ENCODE measurements around the gene INO80D.
"Not testable (repeated sequence)": the region's sequence is repeated elsewhere in the genome, so short reads cannot be mapped to it uniquely, and the experiment has no call there.

INO80D gene

GRCh38 chr2:205978728-205979127, 107.2 kb downstream of the INO80D start:
- DNase-seq (ENCODE audit: low read depth), result not testable (repeated sequence)

- not testable (repeated sequence) for DNase-seq (ENCODE audit: low read depth)
Measured at GRCh38 chr2:205977699-205978098, 108.3 kb downstream of the INO80D start.

GRCh38 chr2:205976934-205977659, 108.9 kb downstream of the INO80D start:
- DNase-seq (ENCODE audit: low read depth), result not testable (repeated sequence)

- DNase-seq (ENCODE audit: low read depth), result no peak
Measured at GRCh38 chr2:205976120-205976814, 109.7 kb downstream of the INO80D start.

- no peak for DNase-seq (ENCODE audit: low read depth)
Measured at GRCh38 chr2:205975082-205975949, 110.7 kb downstream of the INO80D start.

GRCh38 chr2:205972113-205972512, 113.9 kb downstream of the INO80D start:
- DNase-seq (ENCODE audit: low read depth), result no peak

DNA sequence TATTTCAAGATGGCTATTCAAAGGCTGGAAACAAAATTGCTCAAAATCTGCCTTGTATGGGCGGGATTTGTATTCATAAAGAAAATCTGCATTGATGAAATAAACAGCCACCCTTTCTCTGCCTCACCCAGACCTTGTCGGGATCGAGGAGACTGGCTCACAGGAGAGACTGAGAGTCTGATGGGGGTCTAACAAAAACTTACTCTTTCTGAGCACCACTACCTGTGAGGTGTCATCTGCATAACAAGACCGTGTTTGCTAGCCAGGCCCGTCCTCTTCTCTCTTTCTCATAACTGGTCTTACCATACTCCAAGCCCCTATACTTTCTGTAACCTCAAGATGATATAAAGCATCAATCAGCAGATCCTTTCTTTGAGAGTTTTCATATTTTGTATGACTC, 115.6 kb downstream of the INO80D start:
- no peak for DNase-seq (ENCODE audit: low read depth)

- no peak for DNase-seq (ENCODE audit: low read depth)
Measured at GRCh38 chr2:205969584-205969983, 116.4 kb downstream of the INO80D start.

DNA sequence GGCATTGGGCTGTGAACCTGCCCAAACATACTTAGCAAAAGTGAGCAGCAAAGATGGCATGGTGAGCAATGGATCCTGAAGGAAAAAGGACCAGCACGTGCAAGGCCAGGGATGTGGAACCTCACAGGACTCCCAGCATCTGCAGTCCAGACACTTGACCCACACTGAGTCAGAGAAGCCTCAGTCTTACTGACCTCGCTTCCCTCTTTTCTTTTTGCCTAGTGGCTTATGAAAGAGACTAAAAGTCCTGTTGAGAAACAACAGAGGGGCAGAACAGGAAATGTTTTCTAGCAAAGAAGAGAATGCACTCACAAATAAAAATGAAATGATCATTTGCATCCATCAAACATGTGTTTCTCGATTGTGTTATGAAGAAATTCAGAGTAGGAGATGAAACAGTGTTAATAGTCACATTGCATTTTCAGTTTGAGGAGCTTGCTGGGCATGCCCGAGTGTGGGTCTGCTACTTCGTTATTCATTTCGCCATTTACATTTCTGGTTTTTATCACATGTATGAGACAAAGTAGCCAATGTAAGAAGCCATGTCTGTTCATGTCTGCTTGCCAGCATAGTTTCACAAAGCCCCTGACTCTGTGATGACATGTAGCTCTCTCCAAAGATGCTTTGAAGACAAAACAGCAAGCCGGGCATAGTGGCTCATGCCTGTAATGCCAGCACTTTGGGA, 118.4 kb downstream of the INO80D start:
- no peak for DNase-seq (ENCODE audit: low read depth)

- no peak for DNase-seq (ENCODE audit: low read depth)
Measured at GRCh38 chr2:205965707-205966106, 120.3 kb downstream of the INO80D start.

DNA sequence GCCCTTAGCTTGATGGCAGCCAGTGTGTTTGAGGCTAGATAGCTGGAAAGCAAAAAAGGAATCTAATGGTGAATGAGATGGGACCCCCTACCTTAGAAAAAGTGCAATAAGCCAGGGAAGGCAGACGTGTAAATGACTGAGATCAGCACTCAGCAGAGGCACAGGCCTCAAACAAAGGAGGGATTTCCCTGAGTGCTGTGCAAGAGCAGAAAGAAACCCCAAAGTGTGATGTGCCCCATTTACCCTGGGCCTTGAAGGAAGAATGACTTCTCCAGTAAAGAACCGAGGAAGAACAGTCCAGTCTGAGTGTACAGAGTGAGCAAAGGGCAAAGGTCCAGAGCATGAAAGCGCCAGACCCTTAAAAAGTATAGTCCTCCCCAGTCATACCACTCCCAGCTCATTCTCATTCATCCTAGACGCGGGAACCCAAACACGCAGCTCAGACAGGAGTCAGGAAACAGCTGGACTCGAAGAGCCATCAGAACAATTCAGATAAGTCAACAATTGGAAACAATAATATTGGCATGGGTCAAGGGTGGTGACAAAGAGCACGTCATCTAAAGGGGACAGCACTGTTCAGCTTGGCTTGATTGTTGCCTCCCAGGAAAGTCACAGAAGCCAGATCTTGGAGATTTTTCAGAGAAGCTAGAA, 121.7 kb downstream of the INO80D start:
- no peak for DNase-seq (ENCODE audit: low read depth)

DNA sequence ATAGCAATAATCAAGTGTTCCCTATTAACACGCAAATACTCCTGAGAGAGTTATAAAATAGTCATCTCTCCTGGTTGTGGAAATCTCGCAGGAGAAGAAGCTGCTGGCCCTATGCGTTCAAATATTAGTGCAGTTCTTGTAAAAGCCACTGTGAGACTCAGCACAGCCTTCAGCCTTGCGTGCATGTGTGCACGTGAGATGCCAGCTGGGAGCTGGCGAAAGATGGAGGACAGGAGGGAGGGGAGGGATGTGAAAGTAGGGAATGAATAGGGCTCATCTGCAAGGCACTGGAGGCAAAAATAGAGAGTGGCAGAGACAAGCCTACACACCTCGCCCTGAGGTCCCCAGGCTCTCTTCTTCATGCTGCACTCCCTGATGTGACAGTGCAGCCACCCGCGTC, 126.5 kb downstream of the INO80D start:
- DNase-seq (ENCODE audit: low read depth), result no peak

GRCh38 chr2:205957452-205958154, 128.4 kb downstream of the INO80D start:
- DNase-seq (ENCODE audit: low read depth), result no peak

- DNase-seq (ENCODE audit: low read depth), result no peak
Measured at GRCh38 chr2:205954707-205955106, 131.3 kb downstream of the INO80D start.

DNA sequence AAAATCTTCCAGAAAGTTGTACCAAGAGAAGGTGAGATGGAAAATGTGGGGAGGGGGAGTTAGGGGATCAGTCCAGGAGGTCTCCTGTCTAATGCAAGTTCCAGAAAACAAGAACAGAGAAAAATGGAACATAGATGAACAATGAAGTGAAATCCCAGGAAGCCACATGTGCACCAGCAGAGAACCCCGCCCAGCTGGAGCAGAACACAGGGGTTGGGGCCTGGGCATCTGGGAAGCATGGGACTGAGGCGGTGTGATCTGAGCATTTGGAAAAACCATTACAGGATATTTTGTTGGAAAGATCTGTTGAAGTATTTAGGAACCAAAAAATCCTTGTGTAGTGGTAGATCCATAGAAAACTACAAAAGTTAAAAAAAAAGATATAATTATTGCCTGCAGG, 133.7 kb downstream of the INO80D start:
- no peak for DNase-seq (ENCODE audit: low read depth)

DNA sequence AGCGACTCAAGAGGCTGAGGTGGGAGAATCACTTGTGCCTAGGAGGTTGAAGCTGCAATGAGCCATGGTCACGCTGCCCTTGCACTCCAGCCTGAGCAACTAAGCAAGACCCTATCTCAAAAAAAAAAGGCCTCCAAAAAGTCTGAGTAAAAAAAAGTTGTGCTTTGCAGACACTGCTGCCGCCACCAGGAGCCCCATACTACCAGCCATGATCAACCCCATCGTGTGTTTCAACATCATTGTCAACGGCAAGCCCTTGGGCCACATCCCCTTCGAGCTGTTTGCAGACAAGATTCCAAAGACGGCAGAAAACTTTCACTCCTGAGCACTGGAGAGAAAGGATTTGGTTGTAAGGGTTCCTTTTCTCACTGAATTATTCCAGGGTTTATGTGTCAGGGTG, 137.1 kb downstream of the INO80D start:
- DNase-seq (ENCODE audit: low read depth), result no peak

DNA sequence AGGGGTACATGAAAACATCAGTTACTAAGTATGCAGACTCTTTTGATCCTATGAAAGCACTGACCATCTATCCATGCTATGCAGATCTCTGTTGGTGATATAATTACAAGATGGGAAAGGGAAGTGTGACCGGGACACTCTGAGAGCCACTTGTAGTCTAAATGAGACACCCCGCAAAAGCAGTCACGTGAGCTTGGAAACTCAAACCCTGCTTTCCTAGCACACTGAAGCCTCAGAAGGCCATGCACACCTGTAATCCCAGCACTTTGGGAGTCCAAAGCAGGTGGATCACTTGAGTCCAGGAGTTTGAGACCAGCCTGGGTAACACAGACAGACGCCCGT, 137.5 kb downstream of the INO80D start:
- no peak for DNase-seq (ENCODE audit: low read depth)

DNA sequence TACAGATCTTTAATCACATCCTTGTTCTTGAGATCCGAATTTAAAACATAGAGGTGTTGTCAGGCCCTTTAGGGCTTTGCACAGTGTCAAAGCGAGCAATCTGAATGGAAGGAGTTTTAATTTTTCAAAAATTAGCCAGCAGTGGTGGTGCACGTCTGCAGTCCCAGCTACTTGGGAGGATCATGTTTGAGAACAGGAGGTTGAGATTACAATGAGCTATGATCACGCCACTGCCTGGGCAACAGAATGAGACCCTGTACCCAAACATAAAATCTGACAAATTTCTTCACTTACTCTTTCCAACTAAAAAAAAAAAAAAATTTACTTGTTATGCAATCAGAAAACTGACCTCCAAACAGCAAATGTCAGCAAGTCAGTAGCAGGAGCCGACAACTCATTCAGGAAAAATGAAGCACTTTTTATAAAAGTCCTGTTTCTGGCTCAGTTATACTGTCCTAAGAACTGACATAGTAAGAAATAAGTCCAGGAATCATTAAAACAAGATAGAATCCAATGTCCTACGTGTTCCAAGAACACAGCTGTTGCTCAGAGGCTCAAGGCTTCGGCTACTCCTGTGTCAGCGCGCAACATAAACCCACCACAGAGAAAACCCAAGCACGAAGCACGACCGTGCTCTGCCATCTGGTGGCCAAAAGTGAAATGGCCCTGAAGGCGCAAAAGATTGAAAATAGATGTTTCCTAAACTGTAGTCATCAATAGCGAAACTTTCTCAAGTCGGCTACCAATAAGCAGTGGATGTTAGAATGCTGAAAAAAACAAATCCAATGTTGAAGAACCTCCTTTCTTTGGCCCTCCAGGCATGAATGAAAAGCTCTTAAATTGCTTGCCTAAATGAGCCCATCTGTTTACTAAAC, 138.1 kb downstream of the INO80D start:
- peak; percentile 35 for DNase-seq (ENCODE audit: low read depth)

DNA sequence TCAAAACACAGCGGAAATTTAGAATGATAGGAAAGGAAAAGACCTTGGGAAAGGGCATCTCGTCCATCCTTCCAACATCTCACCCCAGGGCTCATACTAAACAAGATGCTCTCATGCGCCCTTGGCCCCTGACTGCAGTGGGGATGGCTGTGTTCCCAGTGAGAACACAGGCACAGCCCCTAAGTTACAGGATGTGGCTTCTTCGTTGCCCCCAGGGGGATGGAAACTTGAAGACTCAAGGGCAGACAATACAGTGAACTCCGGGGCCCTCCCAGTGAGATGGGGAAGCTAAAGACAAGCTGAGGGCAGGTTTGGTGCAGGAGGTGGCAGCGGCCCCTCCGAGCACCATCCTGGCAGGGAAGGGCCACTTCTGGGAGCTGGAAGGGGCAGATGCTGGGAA, 139.7 kb downstream of the INO80D start:
- no peak for DNase-seq (ENCODE audit: low read depth)
